ENCODE results near the gene CDK2. TPM values are rescaled to one million over a fixed set of nuclear protein-coding genes. Genes with fewer than 3 reads are reported as not detected.

The CDK2 gene
- total and polyA plus RNA-seq, 9 of the 15 experiments (the other 6 are each of a cell fraction or from before 2014, with no cell fraction given): 17.4 to 213 (median 109) TPM

GRCh38 chr12:55996201-55996714, 29.6 kb downstream of the CDK2 start (continued):
- TF ChIP-seq SRSF9 (IDR thresholded peaks at IDR 0.05; ENCODE audit: borderline replicate concordance, low read depth, low read length): no peak
- peak; percentile 43 for TF ChIP-seq CXXC5 (CRISPR knock-in tag; IDR thresholded peaks at IDR 0.05)
- TF ChIP-seq ZNF217 (CRISPR knock-in tag; IDR thresholded peaks at IDR 0.05): no peak
- TF ChIP-seq NFRKB (IDR thresholded peaks at IDR 0.05; ENCODE audit: low read depth): no peak
- no peak for TF ChIP-seq ZNF561 (CRISPR knock-in tag; conservative IDR thresholded peaks at IDR 0.05)
- TF ChIP-seq ZNF592 (IDR thresholded peaks at IDR 0.05): no peak
- no peak for TF ChIP-seq ZSCAN32 (CRISPR knock-in tag; IDR thresholded peaks at IDR 0.05)
- TF ChIP-seq HDAC3 (IDR thresholded peaks at IDR 0.05; ENCODE audit: borderline replicate concordance, partially characterized antibody): no peak
- no peak for TF ChIP-seq ATF7 (IDR thresholded peaks at IDR 0.05)
- peak; percentile 84 for TF ChIP-seq NBN (IDR thresholded peaks at IDR 0.05; ENCODE audit: low read depth)
- TF ChIP-seq SNAPC5 (CRISPR knock-in tag; IDR thresholded peaks at IDR 0.05): no peak
- no peak for TF ChIP-seq WHSC1 (IDR thresholded peaks at IDR 0.05; ENCODE audit: low read length)
- TF ChIP-seq ZNF511 (CRISPR knock-in tag; IDR thresholded peaks at IDR 0.05): no peak
- no peak for TF ChIP-seq STAT5A (IDR thresholded peaks at IDR 0.05; ENCODE audit: borderline replicate concordance, low read length)
- no peak for TF ChIP-seq ZNF184 (CRISPR knock-in tag; IDR thresholded peaks at IDR 0.05)
- TF ChIP-seq ZNF764 (CRISPR knock-in tag; IDR thresholded peaks at IDR 0.05; ENCODE audit: low read depth): no peak
- no peak for TF ChIP-seq RCOR1 (IDR thresholded peaks at IDR 0.05; ENCODE audit: borderline replicate concordance in 1 of 2, low read depth in 2 of 2, low read length in 2 of 2)
- no peak for TF ChIP-seq CEBPB (tag; IDR thresholded peaks at IDR 0.05)
- TF ChIP-seq PYGO2 (tag; IDR thresholded peaks at IDR 0.05): no peak
- TF ChIP-seq HMBOX1 (IDR thresholded peaks at IDR 0.05): no peak; the same call in 1 of the 2 replicates
- TF ChIP-seq ZNF3 (CRISPR knock-in tag; IDR thresholded peaks at IDR 0.05): peak; percentile 12; the same call in 1 of the 2 replicates
